Loucy (cell line): Measurements from ENCODE around the gene BAIAP2L1.

Experiments
- H2AFZ ChIP-seq: fragments of 200-600 bp; sonication (generic); 2 replicates; pipeline ENCODE4 v1.6.0; 2016; ENCODE audit warnings: antibody characterized with exemption, mild to moderate bottlenecking, low read length, moderate library complexity
- H3F3A ChIP-seq: fragments of 200-600 bp; 2 replicates; pipeline ENCODE4 v1.6.0; 2016; ENCODE audit warnings: antibody characterized with exemption, low read depth, mild to moderate bottlenecking
- H3K27me3 ChIP-seq: fragments of 200-600 bp; sonication (generic); 2 replicates; pipeline ENCODE4 v1.6.1; 2014; ENCODE audit warnings: low read length, mild to moderate bottlenecking; ENCODE audit not compliant: insufficient read depth, poor library complexity, severe bottlenecking
- H3K36me3 ChIP-seq: fragments of 200-600 bp; sonication (generic); 2 replicates; pipeline ENCODE4 v1.6.1; 2016; ENCODE audit warnings: low read length; ENCODE audit not compliant: insufficient read depth
- H3K4me1 ChIP-seq: fragments of 200-600 bp; sonication (generic); 2 replicates; pipeline ENCODE4 v1.5.1; 2014; ENCODE audit warnings: low read length, mild to moderate bottlenecking; ENCODE audit not compliant: insufficient read depth, poor library complexity, severe bottlenecking
- H3K4me2 ChIP-seq: fragments of 200-600 bp; sonication (generic); 2 replicates; pipeline ENCODE4 v1.6.0; 2014; ENCODE audit warnings: antibody characterized with exemption, low read length, low read depth, mild to moderate bottlenecking; ENCODE audit not compliant: poor library complexity, severe bottlenecking
- H3K4me3 ChIP-seq: fragments of 200-600 bp; sonication (generic); 2 replicates; pipeline ENCODE4 v1.5.1; 2014; ENCODE audit warnings: low read length, mild to moderate bottlenecking, mixed read lengths; ENCODE audit not compliant: poor library complexity, severe bottlenecking
- H3K79me2 ChIP-seq: fragments of 200-600 bp; sonication (generic); 2 replicates; pipeline ENCODE4 v1.6.1; 2014; ENCODE audit warnings: low read length; ENCODE audit not compliant: insufficient read depth
- H3K9ac ChIP-seq: fragments of 200-600 bp; sonication (generic); 2 replicates; pipeline ENCODE4 v1.6.0; 2014; ENCODE audit warnings: mild to moderate bottlenecking, low read depth, low read length, moderate library complexity; ENCODE audit not compliant: poor library complexity, severe bottlenecking
- H3K9me2 ChIP-seq: fragments of 200-600 bp; sonication (generic); replicated peaks from 2 replicates; pipeline ENCODE4 v1.6.1; 2016; ENCODE audit warnings: low read depth, low read length, mixed read lengths
- H3K9me3 ChIP-seq: fragments of 200-600 bp; sonication (generic); 2 replicates; pipeline ENCODE4 v1.6.1; 2014; ENCODE audit warnings: mild to moderate bottlenecking, antibody characterized with exemption, low read length, low read depth; ENCODE audit not compliant: insufficient read depth
- H4K20me1 ChIP-seq: fragments of 200-600 bp; sonication (generic); 2 replicates; pipeline ENCODE4 v1.6.0; 2014; ENCODE audit warnings: antibody characterized with exemption, low read length, mild to moderate bottlenecking; ENCODE audit not compliant: insufficient read depth, poor library complexity, severe bottlenecking
- EZH2phosphoT487 ChIP-seq: fragments of 200-600 bp; IDR thresholded peaks from 2 replicates; pipeline ENCODE4 v1.6.1; 2018; ENCODE audit warnings: antibody characterized with exemption, mild to moderate bottlenecking, moderate library complexity, borderline replicate concordance
- TF ChIP-seq, protein P1 (sequence below): fragments of 200-600 bp; sonication (generic); conservative IDR thresholded peaks from 2 replicates; pipeline ENCODE4 v1.5.1; 2014; ENCODE audit warnings: mild to moderate bottlenecking, antibody characterized with exemption, low read length

Gene BAIAP2L1

GRCh38 chr7:98334081-98334480, 66.8 kb downstream of the BAIAP2L1 start:
- Histone ChIP-seq H3K9me3 (no peaks in the 10 kb centered on the region), H3K9ac (no peak overlapping the region), H4K20me1 (no peaks in the 10 kb centered on the region), H3K36me3 (no peaks in the 10 kb centered on the region), H3K4me2 (no peak overlapping the region), H2AFZ (no peak overlapping the region), H3K9me2 (no peaks in the 10 kb centered on the region), H3K4me3 (no peak overlapping the region), H3K79me2 (no peaks in the 10 kb centered on the region), H3F3A (no peaks in the 10 kb centered on the region), H3K4me1 (no peaks in the 10 kb centered on the region), H3K27me3 (no peaks in the 10 kb centered on the region)
- TF ChIP-seq, protein P1, sequence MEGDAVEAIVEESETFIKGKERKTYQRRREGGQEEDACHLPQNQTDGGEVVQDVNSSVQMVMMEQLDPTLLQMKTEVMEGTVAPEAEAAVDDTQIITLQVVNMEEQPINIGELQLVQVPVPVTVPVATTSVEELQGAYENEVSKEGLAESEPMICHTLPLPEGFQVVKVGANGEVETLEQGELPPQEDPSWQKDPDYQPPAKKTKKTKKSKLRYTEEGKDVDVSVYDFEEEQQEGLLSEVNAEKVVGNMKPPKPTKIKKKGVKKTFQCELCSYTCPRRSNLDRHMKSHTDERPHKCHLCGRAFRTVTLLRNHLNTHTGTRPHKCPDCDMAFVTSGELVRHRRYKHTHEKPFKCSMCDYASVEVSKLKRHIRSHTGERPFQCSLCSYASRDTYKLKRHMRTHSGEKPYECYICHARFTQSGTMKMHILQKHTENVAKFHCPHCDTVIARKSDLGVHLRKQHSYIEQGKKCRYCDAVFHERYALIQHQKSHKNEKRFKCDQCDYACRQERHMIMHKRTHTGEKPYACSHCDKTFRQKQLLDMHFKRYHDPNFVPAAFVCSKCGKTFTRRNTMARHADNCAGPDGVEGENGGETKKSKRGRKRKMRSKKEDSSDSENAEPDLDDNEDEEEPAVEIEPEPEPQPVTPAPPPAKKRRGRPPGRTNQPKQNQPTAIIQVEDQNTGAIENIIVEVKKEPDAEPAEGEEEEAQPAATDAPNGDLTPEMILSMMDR: no peak
- TF ChIP-seq EZH2phosphoT487: no peak

DNA sequence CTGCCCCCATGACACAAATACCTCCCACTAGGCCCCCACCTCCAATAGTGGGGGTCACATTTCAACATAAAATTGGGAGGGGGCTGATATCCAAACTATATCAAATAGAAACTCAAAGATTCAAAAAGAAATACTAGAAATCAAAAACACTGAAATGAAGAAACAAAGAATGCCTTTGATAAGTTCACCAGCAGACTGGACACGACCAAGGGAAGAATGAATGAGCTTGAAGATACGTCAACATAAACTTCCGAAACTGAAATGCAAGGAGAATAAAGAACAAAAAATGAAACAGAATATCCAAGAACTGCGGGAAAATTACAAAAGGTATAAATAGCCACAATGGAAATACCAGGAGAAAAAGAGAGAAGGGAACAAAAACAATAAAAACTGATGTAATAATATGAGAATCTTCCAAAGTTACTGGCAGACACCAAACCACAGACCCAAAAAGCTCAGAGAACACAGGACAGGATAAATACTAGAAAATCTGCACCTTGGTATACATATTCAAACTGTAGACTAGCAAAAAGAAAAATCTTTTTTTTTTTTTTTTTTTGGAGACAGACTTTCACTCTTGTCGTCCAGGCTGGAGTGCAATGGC, 69.9 kb downstream of the BAIAP2L1 start:
- no peak for TF ChIP-seq EZH2phosphoT487
- TF ChIP-seq, protein P1: no peak
- Histone ChIP-seq H3K79me2 (no peaks in the 10 kb centered on the region), H3K27me3 (no peaks in the 10 kb centered on the region)

DNA sequence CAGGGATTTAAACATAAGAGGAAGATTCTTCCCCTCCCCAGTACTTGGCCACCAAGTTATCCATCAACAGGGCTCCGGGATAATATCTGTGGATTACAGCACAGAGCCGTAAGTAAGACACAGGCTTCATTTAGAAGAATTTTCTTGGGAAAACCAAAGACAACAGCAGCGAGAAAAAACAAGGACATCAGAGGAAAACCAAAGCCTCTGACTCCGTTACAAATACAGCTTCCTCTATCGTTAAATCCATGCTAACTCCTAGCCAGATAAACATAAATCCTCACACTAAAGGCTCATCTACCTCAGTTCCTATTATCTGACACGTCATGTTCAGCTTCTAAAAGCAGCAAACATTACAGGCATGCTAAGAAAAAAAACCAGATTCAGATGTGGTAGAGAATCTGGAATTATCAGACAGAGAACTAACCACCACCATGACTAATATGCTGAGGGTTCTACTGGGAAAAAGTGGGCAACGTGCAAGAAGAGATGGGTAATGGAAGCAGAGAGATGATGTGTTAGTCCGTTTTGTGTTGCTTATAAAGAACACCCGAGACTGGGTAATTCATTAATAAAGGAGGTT, 71.0 kb downstream of the BAIAP2L1 start:
- Histone ChIP-seq H3K36me3 (no peaks in the 10 kb centered on the region), H2AFZ (no peak overlapping the region), H3K9me2 (no peaks in the 10 kb centered on the region), H3K9me3 (no peaks in the 10 kb centered on the region), H3F3A (no peaks in the 10 kb centered on the region), H3K4me3 (no peak overlapping the region), H3K27me3 (no peaks in the 10 kb centered on the region), H3K4me1 (no peaks in the 10 kb centered on the region), H4K20me1 (no peaks in the 10 kb centered on the region), H3K9ac (no peak overlapping the region), H3K79me2 (no peaks in the 10 kb centered on the region), H3K4me2 (no peak overlapping the region)
- no peak for TF ChIP-seq EZH2phosphoT487
- TF ChIP-seq, protein P1: no peak

More for the DNA sequence above, 69.9 kb downstream of the BAIAP2L1 start:
- H2AFZ ChIP-seq: no peak overlapping the region
- H3K4me3 ChIP-seq: no peak overlapping the region
- H4K20me1 ChIP-seq: no peaks in the 10 kb centered on the region
- H3K9ac ChIP-seq: no peak overlapping the region
- H3K9me3 ChIP-seq: no peaks in the 10 kb centered on the region
- H3K9me2 ChIP-seq: no peaks in the 10 kb centered on the region
- no peaks in the 10 kb centered on the region for H3K36me3 ChIP-seq
- H3K4me1 ChIP-seq: no peaks in the 10 kb centered on the region
- no peaks in the 10 kb centered on the region for H3F3A ChIP-seq
- no peak overlapping the region for H3K4me2 ChIP-seq
